Kidney (tissue), 14 donors: ENCODE measurements around the gene ACAT1. TPM values are rescaled to one million over a fixed set of nuclear protein-coding genes. Genes with fewer than 3 reads are reported as not detected.
"Not testable (repeated sequence)": the region's sequence is repeated elsewhere in the genome, so short reads cannot be mapped to it uniquely, and the experiment has no call there.

Experiments
- DNase-seq, 5 donors: peaks; one replicate each; pipeline ENCODE4 v3.0.0-alpha.2; 2013 to 2020
- FAIRE-seq: peaks from 2 replicates; lab custom pipeline; 2012; peaks lifted over from hg19 to GRCh38; lab: Jason Lieb, UNC
- H3K27ac ChIP-seq, 2 donors: one replicate each; pipeline ENCODE4 v1.7.0; 2013; ENCODE audit warnings: low read depth in 2 of 2, low read length in 2 of 2, inconsistent platforms in 1 of 2
- H3K27me3 ChIP-seq: one replicate; pipeline ENCODE4 v1.7.1; 2013; ENCODE audit warnings: low read length, inconsistent platforms; ENCODE audit not compliant: control insufficient read depth, insufficient read depth
- H3K36me3 ChIP-seq, 3 donors: one replicate each; pipeline versions ENCODE4 v1.7.0 to v1.7.1; 2013; ENCODE audit warnings: low read length in 3 of 3, control low read depth in 1 of 3, inconsistent platforms in 1 of 3; ENCODE audit not compliant: insufficient read depth in 3 of 3, control insufficient read depth in 2 of 3
- H3K4me1 ChIP-seq, 3 donors: one replicate each; pipeline versions ENCODE4 v1.7.0 to v1.7.1; 2013; ENCODE audit warnings: low read length in 3 of 3, inconsistent platforms in 1 of 3, low read depth in 1 of 3; ENCODE audit not compliant: control insufficient read depth in 2 of 3, insufficient read depth in 2 of 3
- H3K4me3 ChIP-seq, 3 donors: one replicate each; pipeline versions ENCODE4 v1.7.0 to v1.8.1; 2013; ENCODE audit warnings: low read length in 3 of 3, control low read depth in 1 of 3, inconsistent platforms in 1 of 3
- H3K9ac ChIP-seq, 3 donors: one replicate each; pipeline versions ENCODE4 v1.7.0 to v1.7.1; 2013; ENCODE audit warnings: low read length in 3 of 3, control low read depth in 1 of 3, inconsistent platforms in 1 of 3
- H3K9me3 ChIP-seq, 3 donors: one replicate each; pipeline versions ENCODE4 v1.7.0 to v1.7.1; 2013; ENCODE audit warnings: low read length in 3 of 3, control low read depth in 1 of 3, inconsistent platforms in 1 of 3; ENCODE audit not compliant: control insufficient read depth in 2 of 3, insufficient read depth in 1 of 3
- intact Hi-C: fragments of 100-400 bp; cut with DNase I; formaldehyde crosslinking; loops from one replicate; pipeline ENCODE4 v1.11.1; 2022
- polyA plus RNA-seq: library from polyadenylated mRNA; stranded (reverse); fragments of 350-450 nt; fragmentation: Illumina TruSeq; extraction: RNeasy Lipid Tissue Mini Kit (QIAGEN cat#74804); gene quantifications from one replicate; pipeline ENCODE4 v1.2.3, GENCODE V29; 2014; ENCODE audit warnings: low read depth, low replicate concordance; ENCODE audit not compliant: insufficient read depth
- total RNA-seq: library from RNA; stranded (reverse); fragmentation: NEBNext Ultra II Directional; extraction: Animal tissue kit (Norgen Biotek cat#: 25700); gene quantifications from one replicate; pipeline ENCODE4 v1.2.1, GENCODE V29; 2021
- TF ChIP-seq, protein P1 (sequence below): IDR thresholded peaks from 3 replicates; pipeline ENCODE4 v1.5.1; 2012; ENCODE audit warnings: mild to moderate bottlenecking, moderate library complexity, borderline replicate concordance; ENCODE audit not compliant: insufficient read depth; ENCODE audit errors: extremely low read depth
- donor health status: control.
- donor health status: control.
- donor health status: control.
- donor health status: control.
- donor health status: control.
- donor health status: DM: yes; HTN: yes; CAD: no.
- donor health status: Normal renal cell carcinoma (clear cell type).

ACAT1 gene
- total and polyA plus RNA-seq, 2 donors from 2014 or later: 96.4 to 692 TPM

DNA sequence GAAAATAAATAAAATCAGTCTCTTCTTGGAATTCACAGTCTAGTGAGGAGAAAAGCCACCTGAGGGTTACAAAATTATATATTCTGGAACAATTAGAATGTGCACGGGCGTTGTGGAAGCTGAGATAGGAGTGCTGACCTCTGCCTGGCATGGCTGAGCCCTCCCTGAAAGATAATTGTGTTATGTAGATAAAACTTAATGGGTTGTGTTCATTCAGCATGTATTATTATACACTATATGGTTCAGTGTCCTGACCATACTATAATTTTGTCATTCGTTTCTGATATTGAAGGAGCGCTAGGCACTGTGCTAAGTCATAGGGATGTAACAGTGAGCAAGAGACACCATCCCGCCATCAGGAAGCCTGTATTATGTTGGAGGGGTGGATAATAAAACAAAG, 3.7 kb downstream of the ACAT1 start:
- Histone ChIP-seq H3K4me1 (peaks cover 0 to 18% (median 13%) of the 10 kb centered on the region in 3 donors), H3K4me3 (peak overlapping the region in 1 of 3 donors; percentile 2), H3K9me3 (no peaks in the 10 kb centered on the region), H3K9ac (no peak overlapping the region), H3K36me3 (no peaks in the 10 kb centered on the region), H3K27ac (no peak overlapping the region), H3K27me3 (no peaks in the 10 kb centered on the region)
- no peak for DNase-seq
- no peak for FAIRE-seq
- TF ChIP-seq, protein P1, sequence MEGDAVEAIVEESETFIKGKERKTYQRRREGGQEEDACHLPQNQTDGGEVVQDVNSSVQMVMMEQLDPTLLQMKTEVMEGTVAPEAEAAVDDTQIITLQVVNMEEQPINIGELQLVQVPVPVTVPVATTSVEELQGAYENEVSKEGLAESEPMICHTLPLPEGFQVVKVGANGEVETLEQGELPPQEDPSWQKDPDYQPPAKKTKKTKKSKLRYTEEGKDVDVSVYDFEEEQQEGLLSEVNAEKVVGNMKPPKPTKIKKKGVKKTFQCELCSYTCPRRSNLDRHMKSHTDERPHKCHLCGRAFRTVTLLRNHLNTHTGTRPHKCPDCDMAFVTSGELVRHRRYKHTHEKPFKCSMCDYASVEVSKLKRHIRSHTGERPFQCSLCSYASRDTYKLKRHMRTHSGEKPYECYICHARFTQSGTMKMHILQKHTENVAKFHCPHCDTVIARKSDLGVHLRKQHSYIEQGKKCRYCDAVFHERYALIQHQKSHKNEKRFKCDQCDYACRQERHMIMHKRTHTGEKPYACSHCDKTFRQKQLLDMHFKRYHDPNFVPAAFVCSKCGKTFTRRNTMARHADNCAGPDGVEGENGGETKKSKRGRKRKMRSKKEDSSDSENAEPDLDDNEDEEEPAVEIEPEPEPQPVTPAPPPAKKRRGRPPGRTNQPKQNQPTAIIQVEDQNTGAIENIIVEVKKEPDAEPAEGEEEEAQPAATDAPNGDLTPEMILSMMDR: no peak
- intact Hi-C loops: no loop called here

DNA sequence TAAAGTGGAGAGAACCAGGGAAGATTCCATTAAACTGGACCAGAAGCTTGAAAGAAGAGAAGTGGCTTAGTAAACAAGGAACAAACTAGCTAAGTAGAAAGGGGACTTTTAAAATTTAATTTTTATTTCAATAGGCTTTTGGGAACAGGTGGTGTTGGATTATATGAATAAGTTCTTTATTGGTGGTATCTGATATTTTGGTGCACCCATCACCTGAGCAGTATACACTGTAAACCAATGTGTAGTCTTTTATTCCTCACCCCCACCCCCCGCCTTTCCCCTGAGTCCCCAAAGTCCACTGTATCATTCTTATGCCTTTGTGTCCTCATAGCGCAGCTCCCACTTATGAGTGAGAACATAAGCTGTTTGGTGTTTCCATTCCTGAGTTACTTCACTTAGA, 7.4 kb downstream of the ACAT1 start:
- TF ChIP-seq, protein P1: no peak
- DNase-seq: no peak
- Histone ChIP-seq H3K4me3 (no peak overlapping the region), H3K36me3 (peaks cover 0 to 4% (median 2%) of the 10 kb centered on the region in 3 donors), H3K27ac (no peak overlapping the region), H3K4me1 (peaks cover 0 to 9% (median 2%) of the 10 kb centered on the region in 3 donors), H3K9ac (no peak overlapping the region), H3K27me3 (no peaks in the 10 kb centered on the region), H3K9me3 (no peaks in the 10 kb centered on the region)
- intact Hi-C loops: no loop called here
- FAIRE-seq: no peak

- intact Hi-C loops: no loop called here
- peaks cover 0 to 12% (median 11%) of the 10 kb centered on the region in 3 donors for H3K36me3 ChIP-seq
- DNase-seq (no peak), FAIRE-seq (no peak)
- no peak overlapping the region for H3K4me3 ChIP-seq
- H3K27me3 ChIP-seq: no peaks in the 10 kb centered on the region
- no peaks in the 10 kb centered on the region for H3K9me3 ChIP-seq
- no peak overlapping the region for H3K9ac ChIP-seq
- H3K27ac ChIP-seq: no peak overlapping the region
- H3K4me1 ChIP-seq: peaks cover 0 to 6% (median 2%) of the 10 kb centered on the region in 3 donors
- TF ChIP-seq, protein P1: no peak
Observed at GRCh38 chr11:108131993-108132392, 10.6 kb downstream of the ACAT1 start.

GRCh38 chr11:108132993-108133538, 11.7 kb downstream of the ACAT1 start:
- intact Hi-C loops, H3K27ac ChIP-seq, H3K27me3 ChIP-seq, DNase-seq, H3K9ac ChIP-seq, H3K9me3 ChIP-seq, H3K4me3 ChIP-seq, H3K4me1 ChIP-seq, FAIRE-seq: not testable (repeated sequence)
- peaks cover 0 to 16% (median 11%) of the 10 kb centered on the region in 3 donors for H3K36me3 ChIP-seq
